Liver (tissue), 9 donors: Measurements from ENCODE around the gene TP53I11. TPM values are rescaled to one million over a fixed set of nuclear protein-coding genes. Genes with fewer than 3 reads are reported as not detected.

ENCODE experiments used
- DNase-seq: peaks from one replicate; pipeline ENCODE4 v3.0.0-alpha.2; 2017; ENCODE audit warnings: low spot score
- H3K27ac ChIP-seq, 2 donors: one replicate each; pipeline ENCODE4 v1.7.0; 2013; ENCODE audit warnings: inconsistent platforms in 2 of 2, low read length in 2 of 2, control low read depth in 1 of 2, low read depth in 1 of 2, mild to moderate bottlenecking in 1 of 2
- H3K27me3 ChIP-seq, 4 donors: one replicate each; pipeline versions ENCODE4 v1.6.1 to v1.7.0; 2013; ENCODE audit warnings: low read length in 3 of 4, inconsistent platforms in 1 of 4, mild to moderate bottlenecking in 1 of 4, moderate library complexity in 1 of 4; ENCODE audit not compliant: control insufficient read depth in 4 of 4, insufficient read depth in 4 of 4
- H3K36me3 ChIP-seq, 4 donors: one replicate each; pipeline versions ENCODE4 v1.6.1 to v1.7.0; 2013; ENCODE audit warnings: low read length in 3 of 4, mild to moderate bottlenecking in 3 of 4, low read depth in 1 of 4, moderate library complexity in 1 of 4; ENCODE audit not compliant: control insufficient read depth in 4 of 4, insufficient read depth in 3 of 4
- H3K4me1 ChIP-seq, 4 donors: one replicate each; pipeline versions ENCODE4 v1.6.1 to v1.7.0; 2013; ENCODE audit warnings: low read length in 3 of 4, mild to moderate bottlenecking in 3 of 4, moderate library complexity in 1 of 4; ENCODE audit not compliant: control insufficient read depth in 4 of 4, insufficient read depth in 4 of 4
- H3K4me3 ChIP-seq, 3 donors: one replicate each; pipeline versions ENCODE4 v1.6.1 to v1.7.0; 2013; ENCODE audit warnings: low read length in 3 of 3, control low read depth in 1 of 3, low read depth in 1 of 3, mild to moderate bottlenecking in 1 of 3
- H3K9ac ChIP-seq, 2 donors: one replicate each; pipeline ENCODE4 v1.7.0; 2013; ENCODE audit warnings: low read length in 2 of 2, mild to moderate bottlenecking in 2 of 2, moderate library complexity in 2 of 2, control low read depth in 1 of 2, low read depth in 1 of 2
- H3K9me3 ChIP-seq, 4 donors: one replicate each; pipeline versions ENCODE4 v1.6.1 to v1.7.0; 2013; ENCODE audit warnings: low read length in 3 of 4; ENCODE audit not compliant: control insufficient read depth in 4 of 4
- ATF3 ChIP-seq: IDR thresholded peaks from 2 replicates; pipeline ENCODE4 v1.6.1; 2016; ENCODE audit warnings: antibody characterized with exemption
- CTCF ChIP-seq: fragments of 150-350 bp; IDR thresholded peaks from 2 replicates; pipeline ENCODE4 v1.5.1; 2017; ENCODE audit warnings: improper control_type of control experiment, low read depth, low read length; ENCODE audit not compliant: missing input control
- GABPA ChIP-seq, 2 donors: IDR thresholded peaks in 1 of 2; conservative IDR thresholded peaks in 1 of 2; 2 replicates each; pipeline ENCODE4 v1.6.1; 2016; ENCODE audit warnings: antibody characterized with exemption in 2 of 2, mild to moderate bottlenecking in 1 of 2, moderate library complexity in 1 of 2
- HNF4A ChIP-seq, 2 donors: conservative IDR thresholded peaks; 2 replicates each; pipeline ENCODE4 v1.6.1; 2016; ENCODE audit warnings: antibody characterized with exemption in 2 of 2, mild to moderate bottlenecking in 2 of 2
- RAD21 ChIP-seq, 2 donors: IDR thresholded peaks; 2 replicates each; pipeline ENCODE4 v1.6.1; 2016; ENCODE audit warnings: antibody characterized with exemption in 2 of 2, mild to moderate bottlenecking in 2 of 2
- RXRA ChIP-seq, 2 donors: IDR thresholded peaks; 2 replicates each; pipeline ENCODE4 v1.6.1; 2017 to 2018; ENCODE audit warnings: antibody characterized with exemption in 2 of 2, mild to moderate bottlenecking in 1 of 2
- TAF1 ChIP-seq: conservative IDR thresholded peaks from 2 replicates; pipeline ENCODE4 v1.6.1; 2016; ENCODE audit warnings: antibody characterized with exemption, mild to moderate bottlenecking
- WGBS: extraction: QIAGEN DNeasy Blood & Tissue Kit; methylation state at CpG from one replicate; pipeline ENCODE4 v1.1.7; 2013; 5-methylcytosine and 5-hydroxymethylcytosine counted together
- polyA plus RNA-seq, 2 donors: library from polyadenylated mRNA; stranded (reverse) in 1 of 2; unstranded in 1 of 2; fragments of 200-250 nt in 1 of 2; fragments of >200 nt in 1 of 2; fragmentation: Nextera tagmentation in 1 of 2; extraction: Ambion mirVana in 1 of 2; gene quantifications; one replicate each; pipeline versions ENCODE4 v1.2.1 to v1.2.3, GENCODE V29; 2013 to 2015
- total RNA-seq, 2 donors: library from RNA; depleted of rRNA; stranded (reverse); fragments of >200 nt; gene quantifications; one replicate each; pipeline ENCODE4 v1.2.3, GENCODE V29; 2014
- TF ChIP-seq, protein P1 (sequence below): IDR thresholded peaks from 2 replicates; pipeline ENCODE4 v1.6.1; 2016; ENCODE audit warnings: antibody characterized with exemption, mild to moderate bottlenecking
- donor health status: healthy.
- donor health status: healthy.
- donor health status: healthy.
- donor health status: healthy.
- donor health status: healthy.

Gene TP53I11
- total and polyA plus RNA-seq, 4 donors, result 3.6 to 16.0 (median 8.3) TPM

DNA sequence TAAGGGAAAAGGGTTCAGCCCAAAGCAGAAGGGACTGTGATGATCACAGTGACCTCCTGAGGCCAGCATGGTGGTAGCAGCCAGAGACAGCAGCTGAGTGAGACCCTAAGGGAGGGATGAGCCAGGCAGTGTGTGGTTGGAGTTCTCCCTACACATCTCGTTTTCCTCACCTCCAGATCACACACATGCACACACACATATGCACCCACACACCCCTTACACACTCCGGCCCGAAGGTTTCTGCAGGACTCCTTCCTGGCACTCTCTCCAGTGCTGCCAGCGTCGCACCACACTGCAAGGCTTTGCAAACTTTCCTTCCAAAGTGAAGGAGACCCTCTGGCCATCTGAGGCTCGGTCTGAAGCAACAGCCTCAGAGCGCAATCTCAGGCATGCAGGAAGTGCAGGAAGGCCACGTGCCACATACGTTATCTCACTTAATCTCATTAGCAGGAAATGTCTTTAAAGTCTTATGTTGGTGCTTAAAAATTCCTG lies 26.9 kb upstream of the TP53I11 start (continued):
- TF ChIP-seq ATF3, result no peak

DNA sequence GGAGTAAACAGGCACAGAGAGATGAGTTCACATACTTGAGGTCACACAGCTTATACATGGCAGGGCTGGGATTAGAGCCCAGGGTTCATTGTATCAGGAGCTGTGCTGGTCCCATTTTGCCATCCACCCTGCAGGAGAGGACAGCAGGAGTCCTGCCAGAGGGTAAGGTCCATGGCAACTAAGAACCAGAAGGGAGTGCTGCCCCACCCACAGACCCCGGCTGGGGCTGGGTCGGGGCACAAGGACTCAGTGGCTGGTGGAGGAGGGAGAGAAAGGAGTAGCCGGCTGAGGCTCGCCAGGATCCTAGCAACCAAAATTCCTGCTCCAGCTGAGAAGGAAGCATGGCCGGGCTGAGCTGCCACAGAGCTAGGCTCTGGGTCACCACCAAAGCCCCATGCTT lies 25.9 kb upstream of the TP53I11 start:
- Histone ChIP-seq H3K27ac (no peak overlapping the region), H3K4me3 (no peak overlapping the region), H3K27me3 (no peaks in the 10 kb centered on the region), H3K9ac (no peak overlapping the region), H3K4me1 (peaks cover 14 to 37% (median 23%) of the 10 kb centered on the region in 4 donors), H3K36me3 (no peaks in the 10 kb centered on the region), H3K9me3 (no peaks in the 10 kb centered on the region)
- TF ChIP-seq GABPA (IDR thresholded peaks at IDR 0.05 in 1 of 2, conservative IDR thresholded peaks at IDR 0.05 in 1 of 2), result no peak
- TF ChIP-seq RAD21 (IDR thresholded peaks at IDR 0.05), result no peak
- TF ChIP-seq, protein P1, sequence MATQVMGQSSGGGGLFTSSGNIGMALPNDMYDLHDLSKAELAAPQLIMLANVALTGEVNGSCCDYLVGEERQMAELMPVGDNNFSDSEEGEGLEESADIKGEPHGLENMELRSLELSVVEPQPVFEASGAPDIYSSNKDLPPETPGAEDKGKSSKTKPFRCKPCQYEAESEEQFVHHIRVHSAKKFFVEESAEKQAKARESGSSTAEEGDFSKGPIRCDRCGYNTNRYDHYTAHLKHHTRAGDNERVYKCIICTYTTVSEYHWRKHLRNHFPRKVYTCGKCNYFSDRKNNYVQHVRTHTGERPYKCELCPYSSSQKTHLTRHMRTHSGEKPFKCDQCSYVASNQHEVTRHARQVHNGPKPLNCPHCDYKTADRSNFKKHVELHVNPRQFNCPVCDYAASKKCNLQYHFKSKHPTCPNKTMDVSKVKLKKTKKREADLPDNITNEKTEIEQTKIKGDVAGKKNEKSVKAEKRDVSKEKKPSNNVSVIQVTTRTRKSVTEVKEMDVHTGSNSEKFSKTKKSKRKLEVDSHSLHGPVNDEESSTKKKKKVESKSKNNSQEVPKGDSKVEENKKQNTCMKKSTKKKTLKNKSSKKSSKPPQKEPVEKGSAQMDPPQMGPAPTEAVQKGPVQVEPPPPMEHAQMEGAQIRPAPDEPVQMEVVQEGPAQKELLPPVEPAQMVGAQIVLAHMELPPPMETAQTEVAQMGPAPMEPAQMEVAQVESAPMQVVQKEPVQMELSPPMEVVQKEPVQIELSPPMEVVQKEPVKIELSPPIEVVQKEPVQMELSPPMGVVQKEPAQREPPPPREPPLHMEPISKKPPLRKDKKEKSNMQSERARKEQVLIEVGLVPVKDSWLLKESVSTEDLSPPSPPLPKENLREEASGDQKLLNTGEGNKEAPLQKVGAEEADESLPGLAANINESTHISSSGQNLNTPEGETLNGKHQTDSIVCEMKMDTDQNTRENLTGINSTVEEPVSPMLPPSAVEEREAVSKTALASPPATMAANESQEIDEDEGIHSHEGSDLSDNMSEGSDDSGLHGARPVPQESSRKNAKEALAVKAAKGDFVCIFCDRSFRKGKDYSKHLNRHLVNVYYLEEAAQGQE, result no peak
- TF ChIP-seq TAF1, result no peak
- TF ChIP-seq RXRA (IDR thresholded peaks at IDR 0.05), result no peak
- no peak for TF ChIP-seq CTCF
- 68% methylated on average over 5 of the region's 5 CpGs for WGBS
- no peak for DNase-seq

- H3K9me3 ChIP-seq, result no peaks in the 10 kb centered on the region
- no peaks in the 10 kb centered on the region for H3K36me3 ChIP-seq
- H3K4me3 ChIP-seq, result no peak overlapping the region
- TF ChIP-seq HNF4A (conservative IDR thresholded peaks at IDR 0.05) (no peak), TAF1 (no peak)
- TF ChIP-seq, protein P1, result no peak
- WGBS, result 94% methylated on average over 12 of the region's 12 CpGs
- no peak overlapping the region for H3K9ac ChIP-seq
- DNase-seq, result no peak
- peaks cover 6 to 25% (median 12%) of the 10 kb centered on the region in 4 donors for H3K4me1 ChIP-seq
- no peaks in the 10 kb centered on the region for H3K27me3 ChIP-seq
- no peak overlapping the region for H3K27ac ChIP-seq
Observed at GRCh38 chr11:44974402-44975000, 23.8 kb upstream of the TP53I11 start.
